GM12872 (cell line): ENCODE data around the gene GBE1.

ENCODE experiments used
- CTCF ChIP-seq: IDR thresholded peaks from 3 replicates; pipeline ENCODE4 v1.5.1; 2011; ENCODE audit warnings: low read depth, mild to moderate bottlenecking, low read length, moderate library complexity; ENCODE audit not compliant: insufficient read depth

The GBE1 gene

GRCh38 chr3:81734742-81735141 lies 26.7 kb downstream of the GBE1 start:
- TF ChIP-seq CTCF = no peak

GRCh38 chr3:81732642-81733041 lies 28.8 kb downstream of the GBE1 start:
- TF ChIP-seq CTCF = no peak

GRCh38 chr3:81728766-81729544 lies 32.5 kb downstream of the GBE1 start:
- no peak for TF ChIP-seq CTCF

GRCh38 chr3:81726735-81727134 lies 34.7 kb downstream of the GBE1 start:
- no peak for TF ChIP-seq CTCF

- no peak for TF ChIP-seq CTCF
Observed at GRCh38 chr3:81726132-81726531, 35.3 kb downstream of the GBE1 start.

- TF ChIP-seq CTCF = no peak
Observed at GRCh38 chr3:81723732-81724313, 37.6 kb downstream of the GBE1 start.

- TF ChIP-seq CTCF = no peak
Observed at GRCh38 chr3:81718311-81718710, 43.1 kb downstream of the GBE1 start.
